GM19238 (cell line): ENCODE data around the gene C17orf114.

Experiments
- DNase-seq: peaks from one replicate; pipeline ENCODE4 v3.0.0; 2011; ENCODE audit warnings: low spot score; ENCODE audit not compliant: insufficient read length

The C17orf114 gene

GRCh38 chr17:4788159-4788806, 13.8 kb downstream of the C17orf114 start:
- no peak for DNase-seq

GRCh38 chr17:4786516-4786915, 15.6 kb downstream of the C17orf114 start:
- no peak for DNase-seq

GRCh38 chr17:4786106-4786511, 16.0 kb downstream of the C17orf114 start, which contains the start of gene VMO1:
Gene VMO1 (minus strand): TSS chr17:4786364. CDS start chr17:4786352, 12 bp downstream.
- DNase-seq, result no peak

GRCh38 chr17:4785311-4786105, 16.6 kb downstream of the C17orf114 start:
- no peak for DNase-seq

- no peak for DNase-seq
These were observed 19.5 kb downstream of the C17orf114 start for GRCh38 chr17:4782652-4783051.

- no peak for DNase-seq
These were observed 21.7 kb downstream of the C17orf114 start for GRCh38 chr17:4780325-4780955.

- DNase-seq, result no peak
These were observed 24.0 kb downstream of the C17orf114 start for GRCh38 chr17:4777969-4778760.

GRCh38 chr17:4772235-4772613, 29.9 kb downstream of the C17orf114 start:
- no peak for DNase-seq

GRCh38 chr17:4771519-4772234, 30.5 kb downstream of the C17orf114 start, which contains the start of gene TM4SF5:
Gene TM4SF5 (plus strand): TSS chr17:4771886. CDS start chr17:4771923, 37 bp downstream.
- DNase-seq, result no peak

- no peak for DNase-seq
These were observed 32.5 kb downstream of the C17orf114 start for GRCh38 chr17:4769628-4770027.

GRCh38 chr17:4768298-4768697, 33.8 kb downstream of the C17orf114 start:
- DNase-seq, result no peak

- DNase-seq, result no peak
These were observed 35.4 kb downstream of the C17orf114 start for GRCh38 chr17:4766723-4767122.

GRCh38 chr17:4766201-4766600, 35.9 kb downstream of the C17orf114 start:
- no peak for DNase-seq

GRCh38 chr17:4764595-4764994, 37.5 kb downstream of the C17orf114 start:
- no peak for DNase-seq

GRCh38 chr17:4759776-4760236, 42.3 kb downstream of the C17orf114 start:
- DNase-seq, result no peak

GRCh38 chr17:4753392-4753791, 48.7 kb downstream of the C17orf114 start:
- DNase-seq, result no peak

- no peak for DNase-seq
These were observed 50.2 kb downstream of the C17orf114 start for GRCh38 chr17:4751932-4752331.
